Neuron (in vitro differentiated cells): Measurements from ENCODE around the gene NATD1.
"Not testable (repeated sequence)": the region's sequence is repeated elsewhere in the genome, so short reads cannot be mapped to it uniquely, and the experiment has no call there.

Source experiments
- H2AFZ ChIP-seq: one replicate; pipeline ENCODE4 v1.6.1; 2013; ENCODE audit warnings: low read depth, mild to moderate bottlenecking, inconsistent platforms, low read length, moderate library complexity
- H3K27me3 ChIP-seq: one replicate; pipeline ENCODE4 v1.6.1; 2013; ENCODE audit warnings: low read length; ENCODE audit not compliant: insufficient read depth
- H3K36me3 ChIP-seq: one replicate; pipeline ENCODE4 v1.6.1; 2013; ENCODE audit warnings: low read length; ENCODE audit not compliant: insufficient read depth
- H3K4me1 ChIP-seq: one replicate; pipeline ENCODE4 v1.6.1; 2013; ENCODE audit warnings: low read length; ENCODE audit not compliant: insufficient read depth
- H3K4me3 ChIP-seq: 2 replicates; pipeline ENCODE4 v1.5.1; 2013; ENCODE audit warnings: mild to moderate bottlenecking, low read length, moderate library complexity
- H3K9me3 ChIP-seq: one replicate; pipeline ENCODE4 v1.6.1; 2013; ENCODE audit warnings: low read length

NATD1 gene

GRCh38 chr17:21242026-21242697, 11.0 kb downstream of the NATD1 start:
- Histone ChIP-seq H3K9me3 (no peaks in the 10 kb centered on the region), H2AFZ (no peak overlapping the region), H3K27me3 (no peaks in the 10 kb centered on the region), H3K36me3 (peaks cover 5% of the 10 kb centered on the region), H3K4me3 (no peak overlapping the region), H3K4me1 (no peaks in the 10 kb centered on the region)

GRCh38 chr17:21241564-21241963, 11.6 kb downstream of the NATD1 start:
- no peaks in the 10 kb centered on the region for H3K4me1 ChIP-seq
- no peak overlapping the region for H2AFZ ChIP-seq
- no peaks in the 10 kb centered on the region for H3K9me3 ChIP-seq
- no peaks in the 10 kb centered on the region for H3K27me3 ChIP-seq
- no peak overlapping the region for H3K4me3 ChIP-seq
- H3K36me3 ChIP-seq = peaks cover 5% of the 10 kb centered on the region

GRCh38 chr17:21240369-21241055, 12.7 kb downstream of the NATD1 start:
- Histone ChIP-seq H3K9me3 (no peaks in the 10 kb centered on the region), H3K4me1 (no peaks in the 10 kb centered on the region), H3K36me3 (peaks cover 5% of the 10 kb centered on the region), H3K27me3 (no peaks in the 10 kb centered on the region), H2AFZ (no peak overlapping the region), H3K4me3 (no peak overlapping the region)

- no peaks in the 10 kb centered on the region for H3K9me3 ChIP-seq
- H3K27me3 ChIP-seq = no peaks in the 10 kb centered on the region
- peaks cover 5% of the 10 kb centered on the region for H3K36me3 ChIP-seq
- no peaks in the 10 kb centered on the region for H3K4me1 ChIP-seq
- no peak overlapping the region for H2AFZ ChIP-seq
- no peak overlapping the region for H3K4me3 ChIP-seq
These were observed 13.4 kb downstream of the NATD1 start for GRCh38 chr17:21239680-21240368.

GRCh38 chr17:21235921-21236320, 17.3 kb downstream of the NATD1 start:
- Histone ChIP-seq H2AFZ (no peak overlapping the region), H3K4me1 (no peaks in the 10 kb centered on the region), H3K9me3 (no peaks in the 10 kb centered on the region), H3K36me3 (no peaks in the 10 kb centered on the region), H3K4me3 (no peak overlapping the region), H3K27me3 (no peaks in the 10 kb centered on the region)

GRCh38 chr17:21233581-21234347, 19.4 kb downstream of the NATD1 start:
- H3K9me3 ChIP-seq = no peaks in the 10 kb centered on the region
- no peak overlapping the region for H3K4me3 ChIP-seq
- no peak overlapping the region for H2AFZ ChIP-seq

GRCh38 chr17:21232033-21232749, 21.0 kb downstream of the NATD1 start:
- Histone ChIP-seq H3K4me3 (no peak overlapping the region), H3K36me3 (no peaks in the 10 kb centered on the region), H2AFZ (no peak overlapping the region), H3K4me1 (peaks cover 2% of the 10 kb centered on the region), H3K9me3 (no peaks in the 10 kb centered on the region), H3K27me3 (no peaks in the 10 kb centered on the region)

More at GRCh38 chr17:21233581-21234347, 19.4 kb downstream of the NATD1 start:
- no peaks in the 10 kb centered on the region for H3K27me3 ChIP-seq
- H3K36me3 ChIP-seq = no peaks in the 10 kb centered on the region
- no peaks in the 10 kb centered on the region for H3K4me1 ChIP-seq

GRCh38 chr17:21231533-21231932, 21.7 kb downstream of the NATD1 start:
- H2AFZ ChIP-seq = no peak overlapping the region
- no peaks in the 10 kb centered on the region for H3K27me3 ChIP-seq
- H3K36me3 ChIP-seq = no peaks in the 10 kb centered on the region
- H3K4me3 ChIP-seq = no peak overlapping the region
- H3K4me1 ChIP-seq = peaks cover 2% of the 10 kb centered on the region
- no peaks in the 10 kb centered on the region for H3K9me3 ChIP-seq

- H3K36me3 ChIP-seq = no peaks in the 10 kb centered on the region
- peaks cover 2% of the 10 kb centered on the region for H3K4me1 ChIP-seq
- H2AFZ ChIP-seq = no peak overlapping the region
- H3K27me3 ChIP-seq = no peaks in the 10 kb centered on the region
- no peaks in the 10 kb centered on the region for H3K9me3 ChIP-seq
- no peak overlapping the region for H3K4me3 ChIP-seq
These were observed 24.4 kb downstream of the NATD1 start for GRCh38 chr17:21228845-21229244.

GRCh38 chr17:21228111-21228510, 25.1 kb downstream of the NATD1 start:
- Histone ChIP-seq H3K36me3 (no peaks in the 10 kb centered on the region), H3K4me1 (peaks cover 2% of the 10 kb centered on the region), H3K9me3 (no peaks in the 10 kb centered on the region), H3K27me3 (no peaks in the 10 kb centered on the region), H3K4me3 (no peak overlapping the region), H2AFZ (no peak overlapping the region)

- H3K4me1 ChIP-seq, H3K27me3 ChIP-seq, H3K9me3 ChIP-seq, H2AFZ ChIP-seq, H3K4me3 ChIP-seq, H3K36me3 ChIP-seq: not testable (repeated sequence)
These were observed 25.9 kb downstream of the NATD1 start for GRCh38 chr17:21227277-21227676.

- no peak overlapping the region for H3K4me3 ChIP-seq
- no peak overlapping the region for H2AFZ ChIP-seq
- peaks cover under 1% of the 10 kb centered on the region for H3K4me1 ChIP-seq
- no peaks in the 10 kb centered on the region for H3K27me3 ChIP-seq
- H3K36me3 ChIP-seq = no peaks in the 10 kb centered on the region
- H3K9me3 ChIP-seq = peaks cover 4% of the 10 kb centered on the region
These were observed 30.1 kb downstream of the NATD1 start for GRCh38 chr17:21223086-21223485.
